ENCODE measurements around the gene KDM1B.
"Not testable (repeated sequence)": the region's sequence is repeated elsewhere in the genome, so short reads cannot be mapped to it uniquely, and the experiment has no call there.

Gene KDM1B

DNA sequence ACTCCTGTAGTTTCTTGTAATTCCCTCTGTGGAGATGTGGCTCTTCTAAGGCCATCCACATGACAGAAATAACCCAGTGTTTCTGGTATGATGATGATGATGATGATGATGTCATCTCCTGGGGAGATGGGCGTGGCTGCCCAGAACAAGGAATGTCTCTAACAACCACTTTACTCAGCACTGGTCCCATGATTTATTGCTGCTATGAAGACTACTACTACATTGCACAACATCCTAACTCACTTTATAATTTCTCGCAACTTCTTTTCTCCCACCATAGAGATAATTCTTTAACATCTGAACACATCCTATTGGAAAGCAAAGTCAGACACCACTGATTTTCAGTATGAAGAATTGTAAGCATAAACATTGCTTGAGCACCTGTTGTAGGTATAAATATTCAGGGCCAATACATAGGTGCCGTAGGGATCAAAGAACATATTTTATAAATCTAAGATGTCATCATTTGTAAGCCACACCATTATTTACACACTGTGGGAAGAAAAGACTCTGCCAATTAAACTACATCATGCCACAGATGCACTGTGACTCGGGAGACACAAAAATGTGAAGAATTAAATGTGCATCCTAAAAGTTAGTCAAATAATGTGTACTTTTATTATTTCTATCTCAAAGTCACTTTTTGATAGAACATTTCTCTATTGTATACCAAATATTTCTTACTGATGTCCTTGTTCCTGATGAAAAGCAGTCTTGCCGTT is 6.8 kb upstream of the KDM1B start:
- Histone ChIP-seq H3K4me3 (ENCODE audit: low read depth, low read length, poor library complexity, severe bottlenecking) (no peak overlapping the region), H3K4me2 (ENCODE audit: low read length) (no peak overlapping the region), H3K9ac (ENCODE audit: low read length) (no peak overlapping the region), H3K4me1 (ENCODE audit: insufficient read depth, low read length, severe bottlenecking) (peaks cover 9% of the 10 kb centered on the region), H3K9me2 (ENCODE audit: low read depth, low read length) (no peaks in the 10 kb centered on the region), H2AFZ (ENCODE audit: low read length) (no peak overlapping the region), H3K9me3 (ENCODE audit: low read length) (no peaks in the 10 kb centered on the region), H3K27me3 (ENCODE audit: insufficient read depth, low read length) (no peaks in the 10 kb centered on the region), H3K79me2 (ENCODE audit: insufficient read depth, low read length) (no peaks in the 10 kb centered on the region), H3K36me3 (ENCODE audit: insufficient read depth, low read length) (peaks cover 28% of the 10 kb centered on the region; the same call in 1 of the 2 replicates), H3F3A (ENCODE audit: insufficient read depth, low read length) (no peaks in the 10 kb centered on the region), H4K20me1 (ENCODE audit: insufficient read depth, low read length) (no peaks in the 10 kb centered on the region), H3K27ac (ENCODE audit: low read depth, low read length, poor library complexity, severe bottlenecking) (no peak overlapping the region)
- no peak for TF ChIP-seq EZH2 (IDR thresholded peaks at IDR 0.05; ENCODE audit: borderline replicate concordance, low read length)
- TF ChIP-seq, protein P1, sequence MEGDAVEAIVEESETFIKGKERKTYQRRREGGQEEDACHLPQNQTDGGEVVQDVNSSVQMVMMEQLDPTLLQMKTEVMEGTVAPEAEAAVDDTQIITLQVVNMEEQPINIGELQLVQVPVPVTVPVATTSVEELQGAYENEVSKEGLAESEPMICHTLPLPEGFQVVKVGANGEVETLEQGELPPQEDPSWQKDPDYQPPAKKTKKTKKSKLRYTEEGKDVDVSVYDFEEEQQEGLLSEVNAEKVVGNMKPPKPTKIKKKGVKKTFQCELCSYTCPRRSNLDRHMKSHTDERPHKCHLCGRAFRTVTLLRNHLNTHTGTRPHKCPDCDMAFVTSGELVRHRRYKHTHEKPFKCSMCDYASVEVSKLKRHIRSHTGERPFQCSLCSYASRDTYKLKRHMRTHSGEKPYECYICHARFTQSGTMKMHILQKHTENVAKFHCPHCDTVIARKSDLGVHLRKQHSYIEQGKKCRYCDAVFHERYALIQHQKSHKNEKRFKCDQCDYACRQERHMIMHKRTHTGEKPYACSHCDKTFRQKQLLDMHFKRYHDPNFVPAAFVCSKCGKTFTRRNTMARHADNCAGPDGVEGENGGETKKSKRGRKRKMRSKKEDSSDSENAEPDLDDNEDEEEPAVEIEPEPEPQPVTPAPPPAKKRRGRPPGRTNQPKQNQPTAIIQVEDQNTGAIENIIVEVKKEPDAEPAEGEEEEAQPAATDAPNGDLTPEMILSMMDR (IDR thresholded peaks at IDR 0.05; ENCODE audit: low read length), result no peak

DNA sequence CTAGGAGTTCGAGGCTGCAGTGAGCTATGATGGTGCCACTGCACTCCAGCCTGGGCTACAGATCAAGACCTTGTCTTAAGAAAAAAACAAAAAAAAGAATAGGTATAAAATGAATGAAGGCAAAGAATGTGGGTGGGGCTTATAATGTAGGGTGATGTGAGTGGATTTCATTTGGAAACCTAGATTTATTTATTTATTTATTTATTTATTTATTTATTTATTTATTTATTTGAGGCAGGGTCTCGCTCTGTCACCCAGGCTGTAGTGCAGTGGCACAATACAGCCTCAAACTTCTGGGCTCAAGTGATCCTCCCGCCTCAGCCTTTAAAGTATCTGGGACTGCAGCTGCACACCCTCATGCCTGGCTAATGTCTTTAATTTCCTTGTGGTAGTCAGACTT is 3.8 kb upstream of the KDM1B start:
- not testable (repeated sequence) for H3F3A ChIP-seq (ENCODE audit: insufficient read depth, low read length); H3K79me2 ChIP-seq (ENCODE audit: insufficient read depth, low read length); H3K9me2 ChIP-seq (ENCODE audit: low read depth, low read length); H3K4me2 ChIP-seq (ENCODE audit: low read length); H3K9me3 ChIP-seq (ENCODE audit: low read length); H3K27me3 ChIP-seq (ENCODE audit: insufficient read depth, low read length); H2AFZ ChIP-seq (ENCODE audit: low read length); H3K9ac ChIP-seq (ENCODE audit: low read length); H3K4me3 ChIP-seq (ENCODE audit: low read depth, low read length, poor library complexity, severe bottlenecking); H4K20me1 ChIP-seq (ENCODE audit: insufficient read depth, low read length); H3K27ac ChIP-seq (ENCODE audit: low read depth, low read length, poor library complexity, severe bottlenecking)
- Histone ChIP-seq H3K36me3 (ENCODE audit: insufficient read depth, low read length) (peaks cover 18% of the 10 kb centered on the region; the same call in 1 of the 2 replicates), H3K4me1 (ENCODE audit: insufficient read depth, low read length, severe bottlenecking) (peaks cover 24% of the 10 kb centered on the region)

DNA sequence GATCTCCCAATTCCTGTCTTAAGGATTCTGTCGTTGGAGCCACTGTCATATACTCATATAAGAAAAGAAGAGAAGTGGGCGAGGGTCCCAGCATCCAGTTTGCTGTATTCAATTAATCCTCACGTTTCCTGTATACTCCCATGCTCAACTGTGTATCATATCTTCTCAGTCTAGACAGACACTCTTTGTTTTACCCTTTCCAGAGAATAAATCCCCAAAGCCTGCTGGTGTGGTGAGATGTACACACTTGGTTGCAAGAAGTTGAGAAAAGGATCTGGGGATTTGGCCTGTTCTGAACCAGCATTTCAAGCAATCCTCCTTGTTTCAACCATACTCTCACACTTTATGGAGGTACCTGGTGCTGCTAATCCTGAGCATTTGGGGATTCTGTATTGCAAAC is 3.4 kb upstream of the KDM1B start:
- Histone ChIP-seq H3K9me2 (ENCODE audit: low read depth, low read length) (no peaks in the 10 kb centered on the region), H3K79me2 (ENCODE audit: insufficient read depth, low read length) (no peaks in the 10 kb centered on the region), H3F3A (ENCODE audit: insufficient read depth, low read length) (no peaks in the 10 kb centered on the region), H2AFZ (ENCODE audit: low read length) (no peak overlapping the region), H3K27me3 (ENCODE audit: insufficient read depth, low read length) (no peaks in the 10 kb centered on the region), H3K36me3 (ENCODE audit: insufficient read depth, low read length) (peaks cover 18% of the 10 kb centered on the region; the same call in 1 of the 2 replicates), H3K27ac (ENCODE audit: low read depth, low read length, poor library complexity, severe bottlenecking) (no peak overlapping the region), H3K4me1 (ENCODE audit: insufficient read depth, low read length, severe bottlenecking) (peaks cover 25% of the 10 kb centered on the region), H3K9me3 (ENCODE audit: low read length) (no peaks in the 10 kb centered on the region), H4K20me1 (ENCODE audit: insufficient read depth, low read length) (no peaks in the 10 kb centered on the region), H3K9ac (ENCODE audit: low read length) (no peak overlapping the region), H3K4me2 (ENCODE audit: low read length) (no peak overlapping the region), H3K4me3 (ENCODE audit: low read depth, low read length, poor library complexity, severe bottlenecking) (no peak overlapping the region)
- no peak for TF ChIP-seq EZH2 (IDR thresholded peaks at IDR 0.05; ENCODE audit: borderline replicate concordance, low read length)
- TF ChIP-seq, protein P1 (IDR thresholded peaks at IDR 0.05; ENCODE audit: low read length), result no peak

DNA sequence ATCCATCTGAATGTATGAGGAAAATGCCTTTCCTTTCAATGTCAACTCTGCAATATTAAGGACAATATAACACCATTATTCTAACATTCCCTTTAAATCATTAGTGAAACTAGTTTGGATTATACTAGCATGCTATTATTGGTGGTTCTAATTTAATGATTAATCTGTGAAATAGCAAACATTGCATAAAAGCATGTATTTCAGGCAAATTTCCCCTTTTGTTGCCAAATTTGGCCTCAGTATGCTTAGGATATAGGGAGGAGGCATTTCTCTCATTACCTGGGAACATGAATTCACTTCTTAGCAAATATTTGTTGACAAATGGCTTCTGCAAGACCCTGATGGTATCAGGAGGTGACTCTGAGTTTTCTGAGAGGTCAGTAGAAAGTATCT is 1.9 kb upstream of the KDM1B start:
- Histone ChIP-seq H3F3A (ENCODE audit: insufficient read depth, low read length) (no peaks in the 10 kb centered on the region), H3K79me2 (ENCODE audit: insufficient read depth, low read length) (no peaks in the 10 kb centered on the region), H3K4me2 (ENCODE audit: low read length) (peak overlapping the region; percentile 64), H3K36me3 (ENCODE audit: insufficient read depth, low read length) (peaks cover 8% of the 10 kb centered on the region; the same call in 1 of the 2 replicates), H3K27me3 (ENCODE audit: insufficient read depth, low read length) (no peaks in the 10 kb centered on the region), H3K9ac (ENCODE audit: low read length) (peak overlapping the region; percentile 74; the same call in 1 of the 2 replicates), H3K27ac (ENCODE audit: low read depth, low read length, poor library complexity, severe bottlenecking) (peak overlapping the region; percentile 34), H2AFZ (ENCODE audit: low read length) (no peak overlapping the region), H3K4me3 (ENCODE audit: low read depth, low read length, poor library complexity, severe bottlenecking) (peak overlapping the region; percentile 81), H3K9me2 (ENCODE audit: low read depth, low read length) (no peaks in the 10 kb centered on the region), H3K9me3 (ENCODE audit: low read length) (no peaks in the 10 kb centered on the region), H4K20me1 (ENCODE audit: insufficient read depth, low read length) (no peaks in the 10 kb centered on the region), H3K4me1 (ENCODE audit: insufficient read depth, low read length, severe bottlenecking) (peaks cover 25% of the 10 kb centered on the region)
- TF ChIP-seq EZH2 (IDR thresholded peaks at IDR 0.05; ENCODE audit: borderline replicate concordance, low read length), result no peak
- TF ChIP-seq, protein P1 (IDR thresholded peaks at IDR 0.05; ENCODE audit: low read length), result no peak
